SK-N-SH (cell line): ENCODE results near the gene CD101. TPM values are rescaled to one million over a fixed set of nuclear protein-coding genes. Genes with fewer than 3 reads are reported as not detected.

Experiments used
- CTCF ChIA-PET: fragments of 300-600, 350-600 bp; formaldehyde crosslinking; extraction: SDS; loops from one replicate; lab custom pipeline; 2021; lab: Yijun Ruan, JAX
- POLR2A ChIA-PET: fragments of 350-600 bp; sonication (Branson Sonifier 250); formaldehyde crosslinking; extraction: SDS; loops from one replicate; lab custom pipeline; 2020; ENCODE audit warnings: antibody characterized with exemption, inconsistent platforms; lab: Yijun Ruan, JAX
- DNase-seq: peaks from one replicate; pipeline ENCODE4 v3.0.0; 2012
- H2AFZ ChIP-seq: fragments of 200-600 bp; sonication (generic); 2 replicates; pipeline ENCODE4 v1.8.1; 2016; ENCODE audit warnings: antibody characterized with exemption, mild to moderate bottlenecking, low read depth
- H3F3A ChIP-seq: fragments of 200-600 bp; sonication (generic); replicated peaks from 2 replicates; pipeline ENCODE3; 2016; ENCODE audit warnings: antibody characterized with exemption, mild to moderate bottlenecking; ENCODE audit not compliant: insufficient read depth
- H3K27ac ChIP-seq, 2 experiments: fragments of 200-500 bp in 1 of 2; fragments of 200-600 bp in 1 of 2; sonication (Bioruptor generic) in 1 of 2; sonication (generic), shearing (Covaris generic) in 1 of 2; 2 replicates each; pipeline versions ENCODE4 v1.5.1 to v1.6.1; 2014 to 2016; ENCODE audit warnings: low read depth in 2 of 2, inconsistent platforms in 1 of 2, low read length in 1 of 2, mild to moderate bottlenecking in 1 of 2, mixed read lengths in 1 of 2
- H3K27me3 ChIP-seq: fragments of 200-600 bp; sonication (generic), shearing (Covaris generic); 2 replicates; pipeline ENCODE4 v1.6.1; 2016; ENCODE audit warnings: mixed run types; ENCODE audit not compliant: insufficient read depth
- H3K36me3 ChIP-seq, 2 experiments: fragments of 200-500 bp in 1 of 2; fragments of 200-600 bp in 1 of 2; sonication (Bioruptor generic) in 1 of 2; sonication (generic) in 1 of 2; replicated peaks in 1 of 2; 2 replicates each; pipeline versions ENCODE3 to v1.5.1; 2014 to 2016; ENCODE audit warnings: low read length in 1 of 2, mild to moderate bottlenecking in 1 of 2; ENCODE audit not compliant: insufficient read depth in 2 of 2, control insufficient read depth in 1 of 2
- H3K4me1 ChIP-seq, 2 experiments: fragments of 200-500 bp in 1 of 2; fragments of 200-600 bp in 1 of 2; sonication (Bioruptor generic) in 1 of 2; sonication (generic), shearing (Covaris generic) in 1 of 2; 2 replicates each; pipeline versions ENCODE4 v1.5.1 to v1.6.1; 2014 to 2016; ENCODE audit warnings: low read depth in 1 of 2, low read length in 1 of 2, mixed run types in 1 of 2; ENCODE audit not compliant: insufficient read depth in 2 of 2, control insufficient read depth in 1 of 2
- H3K4me2 ChIP-seq: fragments of 200-600 bp; sonication (generic), shearing (Covaris generic); 2 replicates; pipeline ENCODE4 v1.6.1; 2017; ENCODE audit warnings: mixed run types
- H3K4me3 ChIP-seq, 2 experiments: fragments of 200-500 bp in 1 of 2; fragments of 200-600 bp in 1 of 2; sonication (Bioruptor generic) in 1 of 2; sonication (generic), shearing (Covaris generic) in 1 of 2; 2 replicates each; pipeline versions ENCODE4 v1.5.1 to v1.8.1; 2014 to 2016; ENCODE audit warnings: low read depth in 2 of 2, inconsistent platforms in 1 of 2, low read length in 1 of 2, mild to moderate bottlenecking in 1 of 2, mixed read lengths in 1 of 2, moderate library complexity in 1 of 2
- H3K79me2 ChIP-seq: fragments of 200-600 bp; sonication (generic); 2 replicates; pipeline ENCODE4 v1.8.1; 2017; ENCODE audit warnings: mild to moderate bottlenecking; ENCODE audit not compliant: insufficient read depth
- H3K9ac ChIP-seq: fragments of 200-600 bp; sonication (generic); 2 replicates; pipeline ENCODE4 v1.6.1; 2017; ENCODE audit warnings: mixed run types
- H3K9me2 ChIP-seq: fragments of 200-600 bp; sonication (generic); 2 replicates; pipeline ENCODE4 v1.6.1; 2017; ENCODE audit warnings: mixed run types
- H3K9me3 ChIP-seq: fragments of 200-600 bp; sonication (generic); 2 replicates; pipeline ENCODE4 v1.6.1; 2017; ENCODE audit warnings: mixed run types, mild to moderate bottlenecking, moderate library complexity
- H4K20me1 ChIP-seq: fragments of 200-600 bp; sonication (generic); 2 replicates; pipeline ENCODE4 v1.6.1; 2017; ENCODE audit warnings: mild to moderate bottlenecking, mixed run types; ENCODE audit not compliant: insufficient read depth
- CHD2 ChIP-seq: fragments of 150-350 bp; IDR thresholded peaks from 2 replicates; pipeline ENCODE4 v1.6.1; 2018; ENCODE audit warnings: low read length; ENCODE audit not compliant: partially characterized antibody
- ELF1 ChIP-seq: IDR thresholded peaks from 2 replicates; pipeline ENCODE4 v1.4.0; 2012
- EP300 ChIP-seq, 2 experiments: IDR thresholded peaks; 2 replicates each; pipeline versions ENCODE4 v1.4.0 to v1.6.1; 2012; ENCODE audit warnings: borderline replicate concordance in 1 of 2, low read depth in 1 of 2, low read length in 1 of 2
- MAX ChIP-seq: IDR thresholded peaks from 2 replicates; pipeline ENCODE4 v1.4.0; 2012; ENCODE audit warnings: low read depth
- MEF2A ChIP-seq: IDR thresholded peaks from 2 replicates; pipeline ENCODE4 v1.4.0; 2012; ENCODE audit warnings: low read depth, borderline replicate concordance
- NFIC ChIP-seq: IDR thresholded peaks from 2 replicates; pipeline ENCODE4 v1.4.0; 2012; ENCODE audit warnings: borderline replicate concordance
- NRF1 ChIP-seq: IDR thresholded peaks from 2 replicates; pipeline ENCODE4 v1.6.1; 2012; ENCODE audit warnings: low read depth, mild to moderate bottlenecking, low read length
- PBX3 ChIP-seq: IDR thresholded peaks from 2 replicates; pipeline ENCODE4; 2012
- RAD21 ChIP-seq: IDR thresholded peaks from 2 replicates; pipeline ENCODE4 v1.6.1; 2012; ENCODE audit warnings: mild to moderate bottlenecking, low read length
- RFX5 ChIP-seq: IDR thresholded peaks from 2 replicates; pipeline ENCODE4 v1.6.1; 2012; ENCODE audit warnings: mild to moderate bottlenecking, improper control_type of control experiment, low read length
- SIN3A ChIP-seq: IDR thresholded peaks from 2 replicates; pipeline ENCODE4 v1.6.1; 2012; ENCODE audit warnings: low read depth, mild to moderate bottlenecking, low read length, moderate library complexity, borderline replicate concordance
- TAF1 ChIP-seq: IDR thresholded peaks from 2 replicates; pipeline ENCODE4 v1.6.1; 2012; ENCODE audit warnings: low read depth, mild to moderate bottlenecking, low read length, moderate library complexity, borderline replicate concordance
- TCF12 ChIP-seq: IDR thresholded peaks from 2 replicates; pipeline ENCODE4 v1.4.0; 2012
- USF1 ChIP-seq: IDR thresholded peaks from 2 replicates; pipeline ENCODE4 v1.4.0; 2012; ENCODE audit warnings: low read depth, borderline replicate concordance
- ZBTB33 ChIP-seq: IDR thresholded peaks from 2 replicates; pipeline ENCODE4 v1.4.0; 2012; ENCODE audit warnings: low read depth, borderline replicate concordance
- WGBS: methylation state at CpG from one replicate; pipeline ENCODE4 v1.1.6; 2017; ENCODE audit warnings: low lambda C conversion rate; 5-methylcytosine and 5-hydroxymethylcytosine counted together
- polyA plus RNA-seq, 3 experiments: library from polyadenylated mRNA; depleted of rRNA; stranded (reverse); fragments of >200 nt; gene quantifications; 2 replicates each; pipeline ENCODE4 v1.2.3, GENCODE V29; 2012

The CD101 gene
- polyA plus RNA-seq, 1 of the 3 experiments (the other 2 are of a cell fraction) = 0.16 TPM

GRCh38 chr1:116988248-116988647, 13.3 kb upstream of the CD101 start:
- ChIA-PET CTCF (no interaction called here), POLR2A (interaction anchor here (0.5 kb wide), 1 partner anchor 24 kb away, joined by 4 read pairs; no protein-coding TSS in a partner anchor)
- Histone ChIP-seq H3K9me3 (no peaks in the 10 kb centered on the region), H3K4me3 (no peak overlapping the region)
- TF ChIP-seq EP300 (IDR thresholded peaks at IDR 0.05; ENCODE audit: borderline replicate concordance in 1 of 2, low read depth in 1 of 2, low read length in 1 of 2) (no peak), RFX5 (no peak), ELF1 (no peak), MAX (no peak), PBX3 (no peak), NFIC (no peak), SIN3A (no peak)
- TF ChIP-seq, all 33 proteins: peak for 0
- no peak overlapping the region for H3K4me2 ChIP-seq
- H4K20me1 ChIP-seq = no peaks in the 10 kb centered on the region
- DNase-seq = no peak
- H3K4me1 ChIP-seq = no peaks in the 10 kb centered on the region; a peak in 1 of 4 replicates
- no peaks in the 10 kb centered on the region for H3K9me2 ChIP-seq
- no peak overlapping the region for H3K9ac ChIP-seq
- H2AFZ ChIP-seq = no peak overlapping the region
- H3K27ac ChIP-seq = no peak overlapping the region
- no peaks in the 10 kb centered on the region for H3K27me3 ChIP-seq
- H3K36me3 ChIP-seq = no peaks in the 10 kb centered on the region
- no peaks in the 10 kb centered on the region for H3K79me2 ChIP-seq
- 80% methylated on average over 5 of the region's 7 CpGs for WGBS
- no peaks in the 10 kb centered on the region for H3F3A ChIP-seq

GRCh38 chr1:116988908-116989307, 12.7 kb upstream of the CD101 start:
- DNase-seq = no peak
- Histone ChIP-seq H3K4me3 (no peak overlapping the region), H3K4me1 (no peaks in the 10 kb centered on the region), H3K27ac (no peak overlapping the region), H3K79me2 (no peaks in the 10 kb centered on the region), H3K9ac (no peak overlapping the region), H3K27me3 (no peaks in the 10 kb centered on the region), H3K9me2 (no peaks in the 10 kb centered on the region), H2AFZ (no peak overlapping the region), H3K36me3 (no peaks in the 10 kb centered on the region), H4K20me1 (no peaks in the 10 kb centered on the region), H3K9me3 (no peaks in the 10 kb centered on the region), H3F3A (no peaks in the 10 kb centered on the region), H3K4me2 (no peak overlapping the region)
- ChIA-PET CTCF (no interaction called here), POLR2A (interaction anchor here (0.5 kb wide), 1 partner anchor 25 kb away, joined by 4 read pairs; no protein-coding TSS in a partner anchor)
- WGBS = 51% methylated on average over 2 of the region's 2 CpGs
- TF ChIP-seq TCF12 (no peak), MAX (no peak), CHD2 (no peak), NFIC (no peak), RFX5 (no peak), TAF1 (no peak), MEF2A (no peak), NRF1 (no peak), ZBTB33 (no peak), RAD21 (no peak), USF1 (no peak)
